ENCODE results near the gene ATF7. TPM values are rescaled to one million over a fixed set of nuclear protein-coding genes. Genes with fewer than 3 reads are reported as not detected.
"Not testable (repeated sequence)": the region's sequence is repeated elsewhere in the genome, so short reads cannot be mapped to it uniquely, and the experiment has no call there.

The ATF7 gene
- 10 to 100 TPM in 11 of 12 donors, not detected in 1; 49.0 to 69.4 (median 56.8) TPM for polyA plus RNA-seq (ENCODE audit: insufficient read length in 12 of 12)
- long read RNA-seq, donor 1, full-length matches to known transcripts, result 8 of 8 reads
- long read RNA-seq, donor 1, partial matches to known transcripts, result 0 of 8 reads
- long read RNA-seq, donor 1, other reads (novel, unspliced or antisense), result 0 of 8 reads
- long read RNA-seq, donor 2, full-length matches to known transcripts, result 6 of 6 reads
- long read RNA-seq, donor 2, partial matches to known transcripts, result 0 of 6 reads
- long read RNA-seq, donor 2, other reads (novel, unspliced or antisense), result 0 of 6 reads
- long read RNA-seq, donor 3, full-length matches to known transcripts, result 6 of 6 reads
- long read RNA-seq, donor 3, partial matches to known transcripts, result 0 of 6 reads
- long read RNA-seq, donor 3, other reads (novel, unspliced or antisense), result 0 of 6 reads
- long read RNA-seq, donor 4, full-length matches to known transcripts, result 4 of 4 reads
- long read RNA-seq, donor 4, partial matches to known transcripts, result 0 of 4 reads
- long read RNA-seq, donor 4, other reads (novel, unspliced or antisense), result 0 of 4 reads
- long read RNA-seq, donor 5, result 0 reads
- long read RNA-seq, donor 6, full-length matches to known transcripts, result 8 of 16 reads
- long read RNA-seq, donor 6, partial matches to known transcripts, result 8 of 16 reads
- long read RNA-seq, donor 6, other reads (novel, unspliced or antisense), result 0 of 16 reads
- long read RNA-seq, donor 7, full-length matches to known transcripts, result 7 of 12 reads
- long read RNA-seq, donor 7, partial matches to known transcripts, result 5 of 12 reads
- long read RNA-seq, donor 7, other reads (novel, unspliced or antisense), result 0 of 12 reads
- long read RNA-seq, donor 8, full-length matches to known transcripts, result 15 of 22 reads
- long read RNA-seq, donor 8, partial matches to known transcripts, result 7 of 22 reads
- long read RNA-seq, donor 8, other reads (novel, unspliced or antisense), result 0 of 22 reads
- long read RNA-seq, donor 9, full-length matches to known transcripts, result 2 of 2 reads
- long read RNA-seq, donor 9, partial matches to known transcripts, result 0 of 2 reads
- long read RNA-seq, donor 9, other reads (novel, unspliced or antisense), result 0 of 2 reads
- long read RNA-seq, donor 10, full-length matches to known transcripts, result 7 of 7 reads
- long read RNA-seq, donor 10, partial matches to known transcripts, result 0 of 7 reads
- long read RNA-seq, donor 10, other reads (novel, unspliced or antisense), result 0 of 7 reads
- long read RNA-seq, donor 11, partial matches to known transcripts, result 0 of 5 reads
- long read RNA-seq, donor 11, other reads (novel, unspliced or antisense), result 0 of 5 reads

- peak; percentile 99 for DNase-seq
These were observed at the start of gene ATF7 for GRCh38 chr12:53625946-53626701. ATF7 (minus strand) TSS chr12:53626382; CDS start chr12:53601000, 25,382 bp downstream.

DNA sequence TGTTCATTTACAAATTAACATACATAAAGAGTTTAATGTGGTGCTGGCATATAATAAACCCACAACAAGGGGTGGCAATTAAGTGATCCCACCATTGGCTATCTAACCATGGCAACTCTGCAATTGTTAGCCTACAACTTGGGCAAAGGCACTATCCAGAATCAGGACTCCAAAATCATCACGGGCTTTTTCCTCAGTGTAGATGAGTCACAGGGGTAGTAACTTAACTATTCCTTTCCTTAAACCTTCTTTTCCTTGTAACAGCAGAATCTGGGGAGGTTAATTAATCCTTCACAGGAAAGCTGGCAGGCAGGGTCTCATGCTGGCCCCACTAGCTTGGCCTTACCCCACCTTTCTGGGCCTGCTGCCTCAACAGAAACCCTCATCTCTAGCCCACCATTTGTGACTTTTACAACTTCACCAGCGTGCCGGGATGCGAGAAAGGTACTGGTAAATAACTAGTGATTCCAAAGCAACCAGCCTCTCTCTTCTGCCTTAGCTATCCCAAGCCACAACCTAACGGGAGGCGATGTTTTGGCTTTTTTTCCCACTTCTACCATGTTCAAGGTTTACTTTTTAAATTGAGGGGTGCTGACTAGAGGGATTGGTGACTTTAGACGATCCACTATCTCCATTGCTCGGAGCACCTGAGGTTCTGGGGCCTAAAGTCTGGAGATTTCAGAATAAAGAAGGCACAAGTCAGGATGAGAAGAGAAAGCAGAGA is 49.0 kb upstream of the ATF7 start:
- no peak for DNase-seq

GRCh38 chr12:53670971-53671370 is 44.8 kb upstream of the ATF7 start:
- no peak for DNase-seq

- DNase-seq, result no peak
These were observed 44.1 kb upstream of the ATF7 start for GRCh38 chr12:53670308-53670707.

GRCh38 chr12:53667080-53667479 is 40.9 kb upstream of the ATF7 start:
- DNase-seq, result no peak

- DNase-seq, result no peak
These were observed 38.8 kb upstream of the ATF7 start for GRCh38 chr12:53664936-53665335.

GRCh38 chr12:53664191-53664590 is 38.0 kb upstream of the ATF7 start:
- no peak for DNase-seq

DNA sequence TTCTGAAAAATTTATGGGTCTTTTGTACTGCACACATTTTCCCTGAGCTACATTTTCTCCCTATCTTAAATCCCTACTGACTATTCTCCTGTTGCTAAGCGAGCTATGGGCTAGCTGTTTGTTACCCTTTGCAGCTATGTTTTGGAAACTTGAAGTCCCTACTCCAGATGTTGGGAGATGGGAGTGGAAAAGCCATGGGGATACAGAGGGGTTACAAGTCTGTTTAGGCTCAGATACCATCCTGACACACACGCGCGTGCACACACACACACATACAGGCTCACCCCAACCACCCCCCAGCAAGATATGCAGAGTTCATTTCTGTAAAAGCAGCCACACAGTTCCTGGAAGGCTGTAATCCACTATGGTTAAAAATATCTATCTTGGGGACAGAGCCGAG is 33.9 kb upstream of the ATF7 start:
- DNase-seq, result peak; percentile 34

GRCh38 chr12:53659571-53659981 is 33.4 kb upstream of the ATF7 start:
- DNase-seq, result no peak

DNA sequence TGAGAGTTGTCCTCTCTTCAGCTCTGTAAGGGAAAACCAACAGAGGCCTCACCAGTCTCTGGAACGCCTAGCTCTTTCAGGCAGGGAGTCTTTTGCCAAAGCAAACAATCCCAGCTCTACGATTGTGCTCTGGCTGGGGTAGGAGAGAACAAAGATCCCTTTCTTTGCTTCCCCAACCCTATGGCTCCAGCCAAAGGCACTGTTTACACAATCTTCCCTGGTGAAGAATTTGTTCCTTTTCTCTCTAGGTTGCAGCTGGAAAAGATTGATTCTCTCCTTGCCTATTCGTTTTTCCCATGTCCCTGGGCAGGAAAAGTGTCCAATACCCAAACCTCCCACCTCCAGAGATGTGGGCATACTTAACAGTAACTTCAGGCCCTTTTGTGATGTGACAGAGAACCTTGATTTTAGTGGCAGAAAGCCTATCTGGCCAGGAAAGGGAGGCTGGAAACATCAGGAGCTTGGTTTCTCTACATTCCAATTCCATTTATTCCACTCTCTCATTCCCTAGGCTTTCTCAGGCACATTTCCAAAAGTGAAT is 32.9 kb upstream of the ATF7 start:
- peak; percentile 72 for DNase-seq

GRCh38 chr12:53657041-53657440 is 30.9 kb upstream of the ATF7 start:
- no peak for DNase-seq

GRCh38 chr12:53653595-53653994 is 27.4 kb upstream of the ATF7 start:
- no peak for DNase-seq

GRCh38 chr12:53652366-53652765 is 26.2 kb upstream of the ATF7 start:
- no peak for DNase-seq

- DNase-seq, result no peak
These were observed 25.6 kb upstream of the ATF7 start for GRCh38 chr12:53651737-53652136.

DNA sequence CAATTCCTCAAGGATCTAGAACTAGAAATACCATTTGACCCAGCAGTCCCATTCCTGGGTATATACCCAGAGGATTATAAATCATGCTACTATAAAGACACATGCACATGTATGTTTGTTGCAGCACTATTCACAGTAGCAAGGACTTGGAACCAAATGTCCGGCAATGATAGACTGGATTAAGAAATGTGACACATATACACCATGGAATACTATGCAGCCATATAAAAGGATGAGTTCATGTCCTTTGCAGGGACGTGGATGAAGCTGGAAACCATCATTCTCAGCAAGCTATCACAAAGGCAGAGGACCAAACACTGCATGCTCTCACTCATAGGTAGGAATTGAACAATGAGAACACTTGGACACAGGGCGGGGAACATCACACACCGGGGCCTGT is 20.1 kb upstream of the ATF7 start:
- not testable (repeated sequence) for DNase-seq

DNA sequence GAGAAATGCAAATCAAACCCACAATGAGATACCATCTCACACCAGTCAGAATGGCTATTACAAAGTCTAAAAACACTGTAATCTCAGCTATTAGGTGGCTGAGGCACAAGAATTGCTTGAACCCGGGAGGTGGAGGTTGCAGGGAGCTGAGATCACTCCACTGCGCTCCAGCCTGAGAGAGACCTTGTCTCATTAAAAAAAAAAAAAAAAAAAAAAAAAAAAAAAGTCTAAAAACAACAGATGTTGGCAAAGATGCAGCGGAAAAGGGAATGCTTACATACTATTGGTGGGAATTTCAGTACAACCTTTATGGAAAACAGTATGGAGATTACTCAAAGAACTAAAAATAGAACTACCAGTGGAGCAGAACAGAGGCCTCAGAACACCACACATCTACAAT is 19.0 kb upstream of the ATF7 start:
- no peak for DNase-seq

DNA sequence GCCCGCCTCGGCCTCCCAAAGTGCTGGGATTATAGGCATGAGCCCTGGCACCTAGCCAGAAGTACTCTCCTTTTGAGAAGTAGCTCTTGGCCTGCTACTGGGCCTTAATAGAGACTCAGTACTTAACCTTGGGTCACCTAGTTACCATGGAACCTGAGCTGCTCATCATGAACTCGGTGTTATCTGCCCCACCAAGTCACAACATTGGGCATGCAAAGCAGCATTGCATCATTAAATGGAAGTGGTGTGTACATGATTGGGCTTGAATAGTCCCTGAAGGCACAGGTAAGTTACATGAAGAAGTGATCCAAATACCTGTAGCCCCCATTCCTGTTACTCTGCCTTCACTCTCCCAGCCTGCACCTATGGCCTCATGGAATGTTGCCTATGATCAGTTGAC is 18.0 kb upstream of the ATF7 start:
- DNase-seq, result no peak

GRCh38 chr12:53643232-53643979 is 17.2 kb upstream of the ATF7 start:
- no peak for DNase-seq

DNA sequence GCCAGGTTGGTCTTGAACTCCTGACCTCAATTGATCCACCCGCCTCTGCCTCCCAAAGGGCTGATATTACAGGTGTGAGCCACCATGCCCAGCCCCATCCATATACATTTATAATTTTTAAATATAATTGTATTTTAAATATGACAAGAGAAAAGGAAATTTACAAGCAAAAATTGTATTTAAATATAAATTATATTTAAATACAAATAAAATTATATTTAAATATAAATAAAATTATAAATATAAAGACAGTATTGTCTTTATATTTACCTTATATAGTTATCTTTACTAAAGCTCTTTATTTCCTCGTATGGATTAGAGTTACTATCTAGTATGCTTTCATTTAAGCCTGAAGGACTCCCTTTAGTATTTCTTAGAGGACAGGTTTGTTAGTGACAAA is 11.9 kb upstream of the ATF7 start:
- DNase-seq, result no peak

Data from muscle of arm (tissue), 14 donors.